GM19328 (cell line): ENCODE data around the gene CFAP210.
"Not testable (repeated sequence)": the region's sequence is repeated elsewhere in the genome, so short reads cannot be mapped to it uniquely, and the experiment has no call there.

ENCODE experiments used
- ATAC-seq: cut with Tn5 transposase; IDR thresholded peaks from one replicate; pipeline ENCODE4 v1.9.1; 2021; ENCODE audit warnings: mild to moderate bottlenecking, moderate library complexity; ENCODE audit not compliant: unreplicated experiment

Gene CFAP210

DNA sequence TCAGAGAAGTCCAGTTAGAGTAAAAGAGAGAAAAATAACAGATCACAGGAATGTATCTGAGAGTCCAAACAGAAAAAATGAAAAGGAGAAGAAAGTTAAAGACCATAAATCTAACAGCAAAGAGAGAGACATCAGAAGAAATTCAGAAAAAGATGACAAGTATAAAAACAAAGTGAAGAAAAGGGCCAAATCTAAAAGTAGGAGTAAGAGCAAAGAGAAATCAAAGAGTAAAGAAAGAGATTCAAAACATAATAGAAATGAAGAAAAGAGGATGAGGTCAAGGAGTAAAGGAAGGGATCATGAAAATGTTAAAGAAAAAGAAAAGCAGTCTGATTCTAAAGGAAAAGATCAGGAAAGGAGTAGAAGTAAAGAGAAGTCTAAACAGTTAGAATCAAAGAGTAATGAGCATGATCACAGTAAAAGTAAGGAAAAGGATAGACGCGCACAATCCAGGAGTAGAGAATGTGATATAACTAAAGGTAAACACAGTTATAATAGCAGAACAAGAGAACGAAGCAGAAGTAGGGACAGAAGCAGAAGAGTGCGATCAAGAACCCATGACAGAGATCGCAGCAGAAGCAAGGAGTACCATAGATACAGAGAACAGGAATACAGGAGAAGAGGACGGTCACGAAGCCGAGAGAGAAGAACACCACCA is 57.6 kb downstream of the CFAP210 start:
- no peak for ATAC-seq

GRCh38 chr2:169625781-169626180 is 68.4 kb downstream of the CFAP210 start:
- no peak for ATAC-seq

DNA sequence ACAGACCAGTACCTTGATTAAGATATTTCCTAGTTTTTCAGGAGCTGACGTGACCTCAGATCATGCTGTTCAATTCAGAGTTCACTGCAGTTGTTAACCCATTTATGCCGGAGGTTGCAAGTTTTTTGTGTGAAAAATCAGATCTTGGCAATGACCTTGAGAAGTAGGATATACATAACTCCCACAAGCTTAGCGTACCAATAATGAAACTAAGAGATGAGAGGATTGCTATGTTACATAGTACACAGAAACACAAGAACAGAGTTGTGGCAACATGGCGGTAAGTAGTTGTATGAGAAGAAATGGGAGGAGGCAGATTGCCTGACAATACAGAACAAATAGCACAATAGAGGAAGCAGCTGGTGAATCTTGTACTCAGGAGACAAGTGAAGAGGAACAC is 71.0 kb downstream of the CFAP210 start:
- no peak for ATAC-seq

DNA sequence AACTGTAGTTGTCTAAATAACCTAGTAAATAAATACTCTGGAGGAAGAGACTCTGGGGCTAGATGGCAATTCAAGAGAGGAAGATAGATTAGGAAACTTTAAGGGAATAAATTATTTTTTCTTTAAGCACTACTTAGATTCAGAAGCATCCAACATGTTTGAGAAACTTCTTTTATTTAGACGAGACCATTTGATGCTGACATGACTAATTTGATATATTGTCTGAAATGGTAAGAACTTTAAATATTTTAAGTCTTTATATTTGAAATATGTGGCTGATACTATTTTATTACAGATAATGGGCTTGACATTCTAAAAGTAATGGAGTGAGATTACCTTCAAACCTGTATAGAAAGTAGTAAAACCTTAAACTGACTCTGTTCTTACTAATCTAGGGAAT is 73.7 kb downstream of the CFAP210 start:
- no peak for ATAC-seq

- ATAC-seq, result no peak
Measured at GRCh38 chr2:169619946-169620345, 74.3 kb downstream of the CFAP210 start.

GRCh38 chr2:169615982-169616381 is 78.2 kb downstream of the CFAP210 start:
- not testable (repeated sequence) for ATAC-seq

DNA sequence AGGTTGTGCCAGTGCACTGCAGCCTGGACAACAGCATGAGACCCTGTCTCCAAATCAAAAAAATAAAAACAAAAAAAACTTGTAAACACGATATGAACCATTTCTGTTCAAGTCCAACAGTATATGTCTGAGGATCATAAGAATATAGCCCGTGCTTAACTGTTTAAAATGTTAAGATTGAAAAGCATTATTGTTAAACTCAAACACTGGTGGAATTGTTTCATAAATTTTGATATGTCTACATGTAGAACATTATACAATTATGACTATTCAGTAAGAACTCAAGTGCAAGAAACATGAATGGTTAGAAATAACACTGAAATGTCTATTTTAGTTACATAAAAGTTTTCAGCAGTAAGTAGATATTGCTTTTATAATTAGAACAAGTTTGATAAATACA is 80.3 kb downstream of the CFAP210 start:
- ATAC-seq, result no peak

GRCh38 chr2:169609264-169609663 is 84.9 kb downstream of the CFAP210 start:
- ATAC-seq, result no peak

DNA sequence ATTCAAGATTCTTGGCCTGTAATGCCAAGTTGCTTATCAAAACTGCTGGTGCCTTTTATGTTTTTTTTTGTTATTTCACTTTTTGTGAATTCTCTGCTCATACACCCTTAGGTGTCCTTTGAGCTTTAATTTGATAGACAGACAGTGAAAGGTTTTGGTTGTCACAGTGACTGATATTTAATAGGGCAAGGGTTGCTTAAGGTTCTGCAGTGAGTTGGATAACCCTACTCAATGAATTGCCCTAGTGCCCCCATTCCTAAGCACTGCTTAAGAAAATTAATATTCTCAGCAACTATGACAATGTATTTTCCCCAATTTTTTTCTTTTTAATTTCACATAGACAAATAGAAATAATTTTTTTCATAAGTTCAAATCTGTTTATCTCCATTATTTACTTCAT is 94.6 kb downstream of the CFAP210 start:
- ATAC-seq, result no peak

- no peak for ATAC-seq
Measured at GRCh38 chr2:169598982-169599381, 95.2 kb downstream of the CFAP210 start.

- not testable (repeated sequence) for ATAC-seq
Measured at GRCh38 chr2:169596546-169596945, 97.7 kb downstream of the CFAP210 start.
